ENCODE measurements around the gene IL13RA1.

- TF ChIP-seq CTCF (IDR thresholded peaks at IDR 0.05): no peak
- TF ChIP-seq POLR2A (IDR thresholded peaks at IDR 0.05): no peak
These were observed 53.5 kb downstream of the IL13RA1 start for GRCh38 chrX:118780911-118781310.

Measured in body of pancreas (tissue), 4 donors.